BLaER1 (cell line): ENCODE measurements around the gene TAF11L3.
"Not testable (repeated sequence)": the region's sequence is repeated elsewhere in the genome, so short reads cannot be mapped to it uniquely, and the experiment has no call there.

Source experiments
- H3K27ac ChIP-seq: shearing (Covaris generic); formaldehyde crosslinking; 2 replicates; pipeline ENCODE4 v1.8.1; 2022
- H3K27me3 ChIP-seq: shearing (Covaris generic); formaldehyde crosslinking; 2 replicates; pipeline ENCODE4 v1.8.1; 2022
- H3K36me3 ChIP-seq: shearing (Covaris generic); formaldehyde crosslinking; 2 replicates; pipeline ENCODE4 v1.8.1; 2022
- H3K4me1 ChIP-seq: shearing (Covaris generic); formaldehyde crosslinking; 2 replicates; pipeline ENCODE4 v1.8.1; 2022
- H3K4me2 ChIP-seq: shearing (Covaris generic); formaldehyde crosslinking; 2 replicates; pipeline ENCODE4 v1.8.1; 2022
- H3K4me3 ChIP-seq: shearing (Covaris generic); formaldehyde crosslinking; 2 replicates; pipeline ENCODE4 v1.8.1; 2022
- H3K9ac ChIP-seq: shearing (Covaris generic); formaldehyde crosslinking; 2 replicates; pipeline ENCODE4 v1.8.1; 2022
- H3K9me3 ChIP-seq: shearing (Covaris generic); formaldehyde crosslinking; 2 replicates; pipeline ENCODE4 v1.8.1; 2022
- H4K20me1 ChIP-seq: shearing (Covaris generic); formaldehyde crosslinking; 2 replicates; pipeline ENCODE4 v1.8.1; 2022
- Cebpa-rat ChIP-seq: shearing (Covaris generic); IDR thresholded peaks from 2 replicates; pipeline ENCODE4 v1.8.1; 2022

Gene TAF11L3

DNA sequence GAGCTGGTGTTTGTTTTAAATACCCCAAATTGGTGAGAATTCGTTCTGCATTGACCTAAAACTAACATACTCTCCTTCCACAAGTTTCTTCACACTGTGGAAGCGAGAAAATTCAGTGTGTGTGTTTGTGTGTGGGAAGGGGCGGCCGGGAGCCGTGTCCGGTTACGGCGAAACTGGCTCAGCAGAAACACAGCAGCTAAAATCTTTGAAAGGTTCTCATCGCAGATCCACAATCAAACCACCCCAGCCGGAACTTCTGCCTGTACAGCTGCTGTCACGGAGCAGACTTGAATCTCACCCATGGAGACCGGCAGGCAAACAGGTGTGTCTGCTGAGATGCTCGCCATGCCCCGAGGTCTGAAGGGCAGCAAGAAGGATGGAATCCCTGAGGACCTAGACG lies at the start of gene TAF11L3:
Gene TAF11L3, plus strand, starts transcription at position 301 of the 400 bp plus-strand sequence.
- not testable (repeated sequence) for H3K9me3 ChIP-seq, H3K9ac ChIP-seq, H3K4me2 ChIP-seq, H3K27ac ChIP-seq, H4K20me1 ChIP-seq, H3K27me3 ChIP-seq, H3K4me3 ChIP-seq, H3K4me1 ChIP-seq, H3K36me3 ChIP-seq

DNA sequence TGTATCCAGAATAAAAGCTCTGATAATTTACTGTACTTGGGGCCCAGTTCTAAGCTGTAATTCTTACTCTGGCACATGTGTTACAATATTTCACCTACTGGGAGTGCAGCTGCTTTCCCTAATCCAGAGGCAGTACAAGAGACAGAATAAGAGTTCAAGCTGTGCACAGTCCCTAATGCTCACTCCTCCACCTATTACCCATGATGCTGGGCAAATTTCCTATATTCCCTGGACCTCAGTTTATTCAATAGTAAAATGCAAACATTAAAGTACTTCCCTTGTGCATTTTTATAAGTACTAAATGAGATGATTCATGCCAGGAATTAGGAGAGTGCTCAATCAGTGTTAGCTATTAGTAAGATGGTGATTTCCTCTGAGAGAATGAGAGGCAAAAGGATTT lies 48.1 kb upstream of the TAF11L3 start:
- H3K4me3 ChIP-seq = no peak overlapping the region
- no peaks in the 10 kb centered on the region for H3K4me1 ChIP-seq
- H3K9ac ChIP-seq = no peak overlapping the region
- no peaks in the 10 kb centered on the region for H3K27me3 ChIP-seq
- H3K36me3 ChIP-seq = no peaks in the 10 kb centered on the region
- H3K27ac ChIP-seq = no peak overlapping the region
- TF ChIP-seq Cebpa-rat = no peak
- H4K20me1 ChIP-seq = no peaks in the 10 kb centered on the region
- no peaks in the 10 kb centered on the region for H3K9me3 ChIP-seq
- no peak overlapping the region for H3K4me2 ChIP-seq

DNA sequence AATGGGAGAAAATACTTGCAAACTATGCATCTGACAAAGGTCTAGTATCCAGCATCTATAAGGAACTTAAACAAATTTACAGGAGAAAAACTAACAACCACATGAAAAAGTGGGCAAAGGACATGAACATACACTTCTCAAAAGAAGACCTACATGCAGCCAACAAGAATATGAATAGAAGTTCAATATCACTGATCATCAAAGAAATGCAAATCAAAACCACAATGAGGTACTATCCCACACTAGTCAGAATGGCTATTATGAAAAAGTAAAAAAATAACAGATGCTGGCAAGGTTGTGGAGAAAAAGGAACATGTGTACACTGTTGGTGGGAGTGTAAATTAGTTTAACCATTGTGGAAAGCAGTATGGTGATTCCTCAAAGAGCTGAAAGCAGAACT lies 43.1 kb upstream of the TAF11L3 start:
- H3K9me3 ChIP-seq, H3K27me3 ChIP-seq, H3K4me3 ChIP-seq, H3K4me2 ChIP-seq, H3K9ac ChIP-seq, H3K36me3 ChIP-seq, H3K27ac ChIP-seq, H4K20me1 ChIP-seq: not testable (repeated sequence)
- H3K4me1 ChIP-seq = peaks cover 15% of the 10 kb centered on the region

DNA sequence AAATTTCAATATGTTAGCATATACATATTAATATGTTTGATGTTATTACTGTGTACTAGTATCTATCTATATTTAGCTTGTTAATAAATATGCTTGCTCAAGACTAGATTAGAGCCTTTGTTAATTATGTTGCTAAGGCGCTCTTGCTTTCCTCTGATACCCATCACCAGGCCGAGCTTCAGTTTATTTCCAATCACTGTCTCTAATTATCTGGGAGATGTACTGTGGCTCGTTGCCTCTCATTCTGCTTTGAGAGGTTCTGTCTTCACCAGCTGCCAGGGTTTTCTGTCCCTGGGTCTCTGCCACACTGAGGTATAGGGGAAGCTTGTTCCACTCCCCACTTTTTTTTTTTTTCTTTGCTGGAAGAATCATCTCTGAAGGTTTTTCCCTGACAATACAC lies 41.1 kb upstream of the TAF11L3 start:
- no peak overlapping the region for H3K27ac ChIP-seq
- H3K9me3 ChIP-seq = no peaks in the 10 kb centered on the region
- H3K4me1 ChIP-seq = peaks cover 15% of the 10 kb centered on the region
- H4K20me1 ChIP-seq = no peaks in the 10 kb centered on the region
- peak overlapping the region; percentile 41 for H3K4me2 ChIP-seq
- no peaks in the 10 kb centered on the region for H3K27me3 ChIP-seq
- no peak for TF ChIP-seq Cebpa-rat
- H3K4me3 ChIP-seq = no peak overlapping the region
- no peak overlapping the region for H3K9ac ChIP-seq
- H3K36me3 ChIP-seq = no peaks in the 10 kb centered on the region

DNA sequence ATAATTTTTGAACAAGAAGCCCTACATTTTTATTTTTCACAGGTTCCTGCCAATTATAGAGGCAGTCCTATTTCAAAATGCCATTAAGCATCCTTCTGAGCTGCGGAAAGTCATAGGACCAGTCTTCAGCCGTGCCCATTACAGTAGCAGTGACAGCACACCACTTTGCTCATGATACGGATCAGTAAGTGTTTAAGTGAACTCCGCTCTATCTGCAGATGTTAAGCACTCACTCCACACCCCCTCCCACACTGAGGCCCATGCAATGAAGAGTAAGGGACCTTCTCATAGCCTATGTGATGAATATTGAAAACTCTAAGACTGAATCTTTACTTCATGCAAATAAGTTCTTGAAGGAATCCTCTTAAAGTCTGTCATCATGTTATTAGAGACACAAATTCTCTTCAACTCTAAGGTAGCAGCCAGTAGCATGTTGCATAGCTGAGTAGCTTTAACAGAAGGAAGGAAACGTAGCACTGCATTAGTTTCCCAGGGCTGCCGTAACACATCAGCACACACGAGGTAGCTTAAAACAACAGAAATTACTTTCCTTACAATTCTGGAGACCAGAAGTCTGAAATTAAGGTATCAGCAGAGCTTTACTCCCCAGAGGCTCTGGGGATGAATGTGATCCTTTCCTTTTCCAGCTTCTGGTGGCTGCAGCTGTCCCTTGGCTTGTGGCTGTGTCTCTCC lies 40.4 kb upstream of the TAF11L3 start:
- H3K9ac ChIP-seq = no peak overlapping the region
- peak overlapping the region; percentile 41 for H3K4me2 ChIP-seq
- no peaks in the 10 kb centered on the region for H3K36me3 ChIP-seq

DNA sequence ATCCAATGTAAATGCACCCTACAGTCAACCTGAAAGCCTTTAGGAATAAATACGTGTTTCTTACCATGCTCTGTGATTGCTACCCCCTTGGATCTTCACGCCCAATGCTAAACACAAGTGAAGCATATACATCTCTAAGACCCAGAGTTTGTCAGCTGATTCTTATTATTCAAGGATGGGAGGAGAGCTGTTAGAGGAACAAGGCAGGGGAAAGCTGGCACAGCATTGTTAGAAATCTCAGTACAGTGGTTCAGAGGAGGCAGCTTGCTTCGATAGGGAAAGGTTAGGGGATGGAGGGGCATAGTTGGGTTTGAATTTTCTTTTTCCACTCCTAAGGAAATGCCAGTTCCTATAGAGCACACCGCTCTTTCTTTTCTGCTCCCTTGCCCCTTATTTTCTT lies 36.8 kb upstream of the TAF11L3 start:
- TF ChIP-seq Cebpa-rat = no peak
- Histone ChIP-seq H3K9ac (no peak overlapping the region), H3K4me3 (no peak overlapping the region), H4K20me1 (no peaks in the 10 kb centered on the region), H3K36me3 (no peaks in the 10 kb centered on the region), H3K9me3 (no peaks in the 10 kb centered on the region), H3K4me1 (peaks cover 15% of the 10 kb centered on the region), H3K27ac (no peak overlapping the region), H3K27me3 (no peaks in the 10 kb centered on the region), H3K4me2 (no peak overlapping the region)

More for the DNA sequence above, 40.4 kb upstream of the TAF11L3 start:
- Histone ChIP-seq H3K9me3 (no peaks in the 10 kb centered on the region), H3K27me3 (no peaks in the 10 kb centered on the region), H4K20me1 (no peaks in the 10 kb centered on the region), H3K27ac (no peak overlapping the region), H3K4me3 (no peak overlapping the region), H3K4me1 (peaks cover 15% of the 10 kb centered on the region)
- no peak for TF ChIP-seq Cebpa-rat

DNA sequence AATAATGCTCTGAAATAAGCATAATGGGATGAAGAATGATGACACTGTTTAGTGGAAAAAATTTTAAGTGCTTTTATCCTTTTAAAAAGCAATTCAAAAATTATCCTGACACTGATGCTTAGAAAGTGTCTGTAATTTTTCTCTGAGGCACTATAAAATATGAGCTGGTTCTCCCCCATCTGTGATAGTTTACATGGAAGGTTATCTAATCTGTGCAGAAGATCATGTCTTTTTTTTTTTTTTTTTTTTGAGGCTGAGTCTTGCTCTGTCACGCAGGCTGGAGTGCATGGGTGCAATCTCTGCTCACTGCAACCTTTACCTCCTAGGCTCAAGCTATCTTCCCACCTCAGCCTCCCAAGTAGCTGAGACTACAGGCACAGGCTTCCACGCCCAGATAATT lies 35.4 kb upstream of the TAF11L3 start:
- H3K4me3 ChIP-seq = no peak overlapping the region
- H3K4me1 ChIP-seq = peaks cover 5% of the 10 kb centered on the region
- H3K9ac ChIP-seq = no peak overlapping the region
- H3K27ac ChIP-seq = no peak overlapping the region
- H3K27me3 ChIP-seq = no peaks in the 10 kb centered on the region
- H3K36me3 ChIP-seq = no peaks in the 10 kb centered on the region
- no peaks in the 10 kb centered on the region for H4K20me1 ChIP-seq
- no peak for TF ChIP-seq Cebpa-rat
- H3K9me3 ChIP-seq = no peaks in the 10 kb centered on the region
- no peak overlapping the region for H3K4me2 ChIP-seq

DNA sequence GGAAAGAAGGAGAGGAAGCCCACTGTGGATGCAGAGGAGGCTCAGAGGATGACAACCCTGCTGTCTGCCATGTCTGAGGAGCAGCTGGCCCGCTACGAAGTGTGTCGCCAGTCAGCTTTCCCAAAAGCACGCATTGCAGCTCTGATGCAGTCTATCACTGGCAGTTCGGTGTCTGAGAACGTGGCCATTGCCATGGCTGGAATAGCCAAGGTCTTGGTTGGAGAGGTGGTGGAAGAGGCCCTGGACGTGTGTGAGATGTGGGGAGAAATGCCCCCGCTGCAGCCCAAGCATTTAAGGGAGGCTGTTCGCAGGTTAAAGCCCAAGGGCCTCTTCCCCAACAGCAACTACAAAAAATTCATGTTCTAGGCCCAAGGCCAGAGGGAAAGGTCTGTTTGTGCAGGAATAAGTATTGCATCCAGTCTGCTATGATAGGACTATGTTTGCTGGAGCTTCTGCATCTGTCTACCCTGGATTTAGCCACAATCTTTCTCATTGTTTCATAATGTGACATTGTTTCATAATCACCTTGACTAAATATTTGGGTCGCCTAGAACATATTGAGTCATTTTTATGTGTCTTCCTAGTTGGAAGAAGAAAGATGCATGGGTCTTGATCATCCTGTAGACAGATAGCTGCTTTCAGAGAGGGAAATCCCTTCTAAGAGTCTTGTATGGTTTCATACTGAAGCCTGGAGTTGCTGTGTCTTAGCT lies 31.5 kb upstream of the TAF11L3 start:
- not testable (repeated sequence) for H3K9me3 ChIP-seq, H3K4me3 ChIP-seq, H3K4me2 ChIP-seq, H3K9ac ChIP-seq, H3K27me3 ChIP-seq, H4K20me1 ChIP-seq, H3K27ac ChIP-seq, H3K36me3 ChIP-seq, H3K4me1 ChIP-seq

DNA sequence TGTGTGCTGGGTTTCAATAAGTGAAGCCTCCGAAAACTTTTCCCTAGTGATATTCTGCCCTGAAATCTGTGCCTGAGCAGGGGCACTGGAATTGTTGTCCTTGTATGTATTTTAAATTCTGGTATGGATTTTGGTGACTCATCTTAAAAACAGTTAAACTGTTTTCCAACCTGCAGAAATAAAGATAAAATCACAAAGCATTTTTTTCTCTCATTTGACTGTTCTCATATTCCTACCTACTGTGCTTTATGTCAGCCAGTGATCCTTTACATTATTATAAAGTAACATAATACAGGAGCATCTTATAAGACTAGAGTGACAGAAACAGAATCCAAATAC lies 31.0 kb upstream of the TAF11L3 start:
- Histone ChIP-seq H3K9ac (no peak overlapping the region), H4K20me1 (no peaks in the 10 kb centered on the region), H3K4me3 (no peak overlapping the region), H3K9me3 (0 out of 2 replicates have a peak, but pooled peaks cover 4% of the 10 kb centered on the region), H3K27ac (no peak overlapping the region), H3K27me3 (no peaks in the 10 kb centered on the region), H3K4me1 (peaks cover 8% of the 10 kb centered on the region), H3K4me2 (no peak overlapping the region), H3K36me3 (no peaks in the 10 kb centered on the region)
- no peak for TF ChIP-seq Cebpa-rat

DNA sequence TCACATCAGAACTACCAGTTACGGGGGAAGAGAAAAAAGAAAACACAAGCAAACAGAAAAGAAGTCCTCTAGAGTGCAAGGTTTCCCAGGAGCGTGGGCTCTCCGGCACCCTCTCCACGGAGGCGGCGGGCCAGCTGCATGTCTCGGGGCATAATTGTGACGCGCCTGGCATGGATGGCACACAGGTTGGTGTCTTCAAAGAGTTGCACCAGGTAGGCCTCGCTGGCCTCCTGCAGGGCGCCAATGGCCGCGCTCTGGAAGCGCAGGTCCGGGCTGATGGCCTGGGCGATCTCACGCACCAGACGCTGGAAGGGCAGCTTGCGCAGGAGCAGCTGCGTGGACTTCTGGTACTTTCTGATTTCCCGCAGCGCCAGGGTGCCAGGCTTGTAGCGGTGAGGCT lies 26.9 kb upstream of the TAF11L3 start:
- H3K27ac ChIP-seq, H4K20me1 ChIP-seq, H3K4me2 ChIP-seq, H3K27me3 ChIP-seq, H3K9ac ChIP-seq, H3K4me1 ChIP-seq, H3K4me3 ChIP-seq, H3K36me3 ChIP-seq: not testable (repeated sequence)
- 0 out of 2 replicates have a peak, but pooled peaks cover 12% of the 10 kb centered on the region for H3K9me3 ChIP-seq

DNA sequence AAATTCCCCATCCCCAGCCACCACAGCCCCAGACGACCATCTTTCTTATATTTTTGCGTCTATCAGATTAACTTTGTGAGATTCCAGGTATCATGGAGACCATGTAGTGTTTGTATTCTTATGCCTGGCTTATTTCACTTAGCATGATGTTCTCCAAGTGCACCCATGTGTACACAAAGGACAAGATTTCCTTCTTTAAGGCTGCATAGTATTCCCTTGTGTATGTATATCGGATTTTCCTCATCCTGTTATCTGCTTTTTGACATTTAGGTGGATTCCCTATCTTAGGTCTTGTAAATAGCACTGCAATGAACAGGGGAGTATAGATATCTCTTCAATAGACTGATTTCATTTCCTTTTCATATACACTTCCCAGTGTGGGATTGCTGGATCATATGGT lies 25.4 kb upstream of the TAF11L3 start:
- no peak overlapping the region for H3K4me3 ChIP-seq
- H3K9ac ChIP-seq = no peak overlapping the region
- no peak for TF ChIP-seq Cebpa-rat
- H3K9me3 ChIP-seq = 0 out of 2 replicates have a peak, but pooled peaks cover 12% of the 10 kb centered on the region
- H4K20me1 ChIP-seq = no peaks in the 10 kb centered on the region
- H3K4me2 ChIP-seq = no peak overlapping the region
- no peak overlapping the region for H3K27ac ChIP-seq
- no peaks in the 10 kb centered on the region for H3K27me3 ChIP-seq
- H3K4me1 ChIP-seq = peaks cover 8% of the 10 kb centered on the region
- H3K36me3 ChIP-seq = no peaks in the 10 kb centered on the region
